Left ventricle myocardium superior (tissue), 1 donor: Measurements from ENCODE around the gene NRG4. TPM values are rescaled to one million over a fixed set of nuclear protein-coding genes. Genes with fewer than 3 reads are reported as not detected.
"Not testable (repeated sequence)": the region's sequence is repeated elsewhere in the genome, so short reads cannot be mapped to it uniquely, and the experiment has no call there.

ENCODE experiments used
- ATAC-seq: fragments of 200-7000 bp; cut with Tn5 transposase; one replicate; pipeline ENCODE4 v1.9.1; 2020; ENCODE audit warnings: mild to moderate bottlenecking, moderate library complexity
- DNase-seq: peaks from one replicate; pipeline ENCODE4 v3.0.0-alpha.2; 2020
- intact Hi-C: fragments of 100-400 bp; cut with micrococcal nuclease; formaldehyde crosslinking; loops from one replicate; pipeline ENCODE4 v1.11.0; 2022
- total RNA-seq: library from RNA; stranded (reverse); fragmentation: NEBNext Ultra II Directional; extraction: Animal tissue kit (Norgen Biotek cat#: 25700); gene quantifications from one replicate; pipeline ENCODE4 v1.2.1, GENCODE V29; 2021
- donor health status: DM: no; HTN: yes; CAD: no; lungs with severe emphysema.

NRG4 gene
- total RNA-seq, 1 donor from 2014 or later: not detected

- intact Hi-C loops: no loop called here
- no peak for ATAC-seq
These were observed 81.4 kb downstream of the NRG4 start for GRCh38 chr15:75930866-75931265.

DNA sequence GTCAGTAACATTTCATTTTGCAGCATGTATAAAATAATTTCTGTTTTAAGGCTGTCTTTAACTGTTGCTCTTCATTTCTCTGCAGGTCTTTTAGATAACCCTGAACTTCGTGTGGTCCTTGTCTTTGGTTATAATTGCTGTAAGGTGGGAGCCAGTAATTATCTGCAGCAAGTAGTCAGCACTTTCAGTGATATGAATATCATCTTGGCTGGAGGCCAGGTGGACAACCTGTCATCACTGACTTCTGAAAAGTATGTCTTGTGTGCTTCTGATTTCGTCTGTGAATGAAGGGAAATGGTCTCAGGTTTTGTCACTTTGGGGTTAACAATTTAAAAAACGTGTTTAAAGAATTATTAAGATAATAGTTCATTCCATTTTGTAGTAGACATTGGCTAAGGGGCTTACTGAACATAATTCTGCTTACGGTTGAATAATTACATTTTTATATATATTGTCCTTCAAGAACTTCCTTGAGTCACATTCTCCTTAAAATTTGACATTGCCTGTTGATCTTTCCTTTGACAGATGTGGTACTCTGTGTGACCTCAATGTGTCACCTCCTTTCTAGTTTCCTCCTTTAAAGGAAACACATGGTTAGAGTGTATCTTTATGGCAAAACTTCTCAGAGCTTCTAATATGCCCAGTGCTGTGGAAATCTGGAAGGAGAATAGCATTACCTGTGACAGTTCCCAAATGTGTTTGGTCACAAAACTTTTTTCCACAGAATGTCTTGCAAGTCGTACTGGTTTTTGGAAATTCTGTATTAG, 82.2 kb downstream of the NRG4 start:
- no peak for ATAC-seq
- intact Hi-C loops: no loop called here
- DNase-seq: no peak

More at GRCh38 chr15:75930866-75931265, 81.4 kb downstream of the NRG4 start:
- no peak for DNase-seq

- DNase-seq (no peak), ATAC-seq (no peak)
- intact Hi-C loops: no loop called here
These were observed 83.3 kb downstream of the NRG4 start for GRCh38 chr15:75928680-75929608.

DNA sequence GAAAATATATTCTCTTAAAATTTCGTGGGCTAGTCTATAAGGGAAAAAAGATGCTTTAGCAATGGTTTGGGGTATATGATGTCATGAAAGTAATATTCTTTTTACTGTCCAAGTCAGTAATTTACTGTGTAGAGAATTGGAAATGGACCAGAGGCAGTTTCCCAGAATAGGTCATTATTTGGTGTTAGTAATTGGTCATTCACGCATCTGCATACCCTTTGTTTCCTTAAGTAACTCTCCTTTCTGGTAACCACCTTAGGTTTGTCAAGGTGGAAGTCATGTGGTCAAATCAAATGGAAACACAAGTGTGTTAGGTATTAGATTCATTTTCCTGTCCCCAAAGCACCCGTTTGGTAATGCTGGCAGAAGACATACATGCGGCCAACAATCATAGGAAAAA, 84.6 kb downstream of the NRG4 start:
- no peak for ATAC-seq
- intact Hi-C loops: no loop called here
- no peak for DNase-seq

DNA sequence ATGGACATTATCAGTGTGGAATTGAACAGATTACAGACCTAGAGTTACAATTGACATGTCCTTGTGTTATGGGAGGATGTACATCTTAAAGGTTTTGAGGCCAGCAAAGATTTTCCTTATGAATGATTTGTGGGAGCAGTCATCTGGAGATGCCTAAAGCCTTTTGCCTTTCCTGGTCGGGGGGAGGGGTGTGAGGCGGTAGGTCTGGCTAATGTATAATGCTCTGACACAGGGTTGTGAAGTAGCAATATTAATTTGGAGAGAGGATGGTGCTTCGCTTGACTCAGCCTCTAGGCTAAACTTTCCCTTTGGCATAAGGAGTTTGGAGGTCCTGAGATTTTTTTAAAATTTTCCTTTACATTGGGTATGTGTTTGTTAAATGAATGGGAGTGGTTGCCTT, 85.3 kb downstream of the NRG4 start:
- intact Hi-C loops: no loop called here
- DNase-seq (no peak), ATAC-seq (no peak)

- DNase-seq (no peak), ATAC-seq (no peak)
- intact Hi-C loops: no loop called here
These were observed 86.8 kb downstream of the NRG4 start for GRCh38 chr15:75925440-75925839.

DNA sequence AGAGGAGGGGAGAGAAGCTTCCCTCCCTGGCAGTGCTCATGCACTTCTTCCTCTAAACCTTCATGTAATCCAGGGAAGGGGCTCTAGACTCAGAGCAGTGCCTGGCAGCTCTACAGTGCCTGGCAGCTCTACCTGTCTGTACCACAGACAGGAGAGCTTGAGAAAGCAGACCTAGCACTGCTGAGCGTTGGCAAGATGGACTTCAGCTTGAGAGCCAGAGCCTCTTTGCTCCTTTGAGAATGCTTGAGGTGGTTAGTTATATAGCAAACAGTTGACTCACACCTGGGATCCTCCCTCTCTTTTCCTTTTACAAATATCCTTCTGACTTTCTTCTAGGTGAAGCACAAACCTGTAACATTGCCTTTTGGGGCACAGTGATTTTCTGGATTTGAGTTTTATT, 87.6 kb downstream of the NRG4 start:
- intact Hi-C loops: no loop called here
- no peak for ATAC-seq

GRCh38 chr15:75923756-75924155, 88.5 kb downstream of the NRG4 start:
- intact Hi-C loops: no loop called here
- no peak for ATAC-seq
- DNase-seq: no peak

More for the DNA sequence above, 87.6 kb downstream of the NRG4 start:
- no peak for DNase-seq

DNA sequence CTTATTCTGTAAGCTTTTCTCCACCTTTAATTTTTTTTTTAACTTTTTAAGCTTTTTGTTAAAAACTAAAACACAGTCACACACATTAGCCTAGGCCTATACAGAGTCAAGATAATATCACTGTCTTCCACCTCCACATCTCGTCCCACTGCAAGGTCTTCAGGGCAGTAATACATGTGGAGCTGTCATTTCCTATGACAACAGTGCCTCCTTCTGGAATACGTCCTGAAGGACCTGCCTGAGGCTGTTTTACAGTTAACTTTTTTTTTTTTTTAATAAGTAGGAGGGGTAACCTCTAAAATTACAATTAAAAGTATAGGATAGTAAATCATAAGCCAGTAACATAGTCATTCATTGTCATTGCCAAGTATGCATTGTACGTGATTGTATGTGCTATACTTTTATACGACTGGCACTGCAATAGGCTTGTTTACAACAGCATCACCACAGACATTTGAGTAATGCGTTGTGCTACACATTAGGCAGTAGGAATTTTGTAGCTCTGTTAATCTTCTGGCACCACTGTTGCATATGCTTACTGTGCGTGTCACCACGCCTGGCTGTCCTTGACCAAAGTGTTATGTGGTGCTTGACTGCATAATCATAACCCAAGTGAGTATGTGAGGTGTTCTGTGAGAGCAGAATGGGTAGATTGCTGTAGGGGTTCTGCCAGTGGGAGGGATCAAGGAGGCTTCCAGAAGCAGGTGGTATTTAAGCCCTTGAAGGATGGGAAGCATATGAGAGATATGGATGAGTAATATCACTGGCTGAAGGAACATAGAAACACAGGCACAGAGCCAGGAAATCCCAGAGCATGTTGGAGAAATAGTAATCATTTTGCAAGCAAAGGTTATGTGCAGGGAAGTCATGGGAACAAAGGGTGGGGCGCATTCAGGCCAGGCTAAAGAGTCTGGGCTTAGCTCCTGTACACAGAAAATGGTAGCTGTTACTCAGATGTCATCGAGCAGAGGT, 90.2 kb downstream of the NRG4 start:
- DNase-seq: no peak
- ATAC-seq: peak; percentile 75
- intact Hi-C loops: no loop called here

GRCh38 chr15:75920079-75920478, 92.1 kb downstream of the NRG4 start:
- DNase-seq: no peak
- intact Hi-C loops: no loop called here
- no peak for ATAC-seq

- no peak for DNase-seq
- no peak for ATAC-seq
- intact Hi-C loops: no loop called here
These were observed 94.1 kb downstream of the NRG4 start for GRCh38 chr15:75918135-75918534.

DNA sequence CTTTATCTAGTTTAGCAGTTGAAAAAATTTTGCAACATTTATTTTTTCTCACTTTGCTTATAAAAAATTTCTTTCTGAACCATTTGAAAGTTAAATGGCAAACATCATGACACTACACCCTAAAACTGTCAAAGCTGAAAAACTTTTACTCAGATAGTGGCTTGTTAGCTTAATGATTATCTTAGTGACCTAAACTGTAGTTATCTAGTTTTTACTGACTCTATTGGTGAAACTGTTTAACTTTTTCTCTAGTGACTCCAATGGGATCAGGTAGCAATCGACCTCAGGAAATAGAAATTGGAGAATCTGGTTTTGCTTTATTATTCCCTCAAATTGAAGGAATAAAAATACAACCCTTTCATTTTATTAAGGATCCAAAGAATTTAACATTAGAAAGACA, 95.2 kb downstream of the NRG4 start:
- no peak for ATAC-seq
- intact Hi-C loops: no loop called here
- no peak for DNase-seq

DNA sequence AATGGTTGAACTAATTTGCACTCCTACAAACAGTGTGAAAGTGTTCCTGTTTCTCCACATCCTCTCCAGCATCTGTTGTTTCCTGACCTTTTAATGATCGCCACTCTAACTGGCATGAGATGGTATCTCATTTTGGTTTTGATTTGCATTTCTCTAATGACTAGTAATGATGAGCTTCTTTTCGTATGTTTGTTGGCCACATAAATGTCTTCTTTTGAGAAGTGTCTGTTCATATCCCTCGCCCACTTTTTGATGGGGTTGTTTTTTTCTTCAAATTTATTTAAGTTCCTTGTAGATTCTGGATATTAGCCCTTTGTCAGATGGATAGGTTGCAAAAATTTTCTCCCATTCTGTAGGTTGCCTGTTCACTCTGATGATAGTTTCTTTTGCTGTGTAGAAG, 101.9 kb downstream of the NRG4 start:
- DNase-seq, ATAC-seq, intact Hi-C loops: not testable (repeated sequence)

DNA sequence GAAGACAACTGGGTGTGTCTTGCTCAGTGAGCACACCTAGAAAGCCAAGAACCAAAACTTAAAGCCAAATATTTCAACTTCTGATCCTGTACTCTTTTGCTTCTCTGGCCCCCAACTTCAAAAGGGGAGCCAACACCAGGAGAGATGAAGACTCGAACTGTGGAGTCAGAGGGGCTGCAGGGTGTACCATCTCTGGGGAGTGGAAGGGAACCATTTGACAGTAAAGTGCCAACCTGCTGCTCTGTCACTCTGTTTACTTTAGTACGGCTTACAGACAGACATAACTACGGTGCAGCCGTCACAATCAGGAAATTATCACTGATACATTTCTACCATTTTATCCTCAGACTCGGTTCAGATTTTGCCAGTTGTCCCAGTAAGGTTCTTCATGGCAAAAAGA, 107.0 kb downstream of the NRG4 start:
- intact Hi-C loops: no loop called here
- ATAC-seq (no peak), DNase-seq (no peak)

DNA sequence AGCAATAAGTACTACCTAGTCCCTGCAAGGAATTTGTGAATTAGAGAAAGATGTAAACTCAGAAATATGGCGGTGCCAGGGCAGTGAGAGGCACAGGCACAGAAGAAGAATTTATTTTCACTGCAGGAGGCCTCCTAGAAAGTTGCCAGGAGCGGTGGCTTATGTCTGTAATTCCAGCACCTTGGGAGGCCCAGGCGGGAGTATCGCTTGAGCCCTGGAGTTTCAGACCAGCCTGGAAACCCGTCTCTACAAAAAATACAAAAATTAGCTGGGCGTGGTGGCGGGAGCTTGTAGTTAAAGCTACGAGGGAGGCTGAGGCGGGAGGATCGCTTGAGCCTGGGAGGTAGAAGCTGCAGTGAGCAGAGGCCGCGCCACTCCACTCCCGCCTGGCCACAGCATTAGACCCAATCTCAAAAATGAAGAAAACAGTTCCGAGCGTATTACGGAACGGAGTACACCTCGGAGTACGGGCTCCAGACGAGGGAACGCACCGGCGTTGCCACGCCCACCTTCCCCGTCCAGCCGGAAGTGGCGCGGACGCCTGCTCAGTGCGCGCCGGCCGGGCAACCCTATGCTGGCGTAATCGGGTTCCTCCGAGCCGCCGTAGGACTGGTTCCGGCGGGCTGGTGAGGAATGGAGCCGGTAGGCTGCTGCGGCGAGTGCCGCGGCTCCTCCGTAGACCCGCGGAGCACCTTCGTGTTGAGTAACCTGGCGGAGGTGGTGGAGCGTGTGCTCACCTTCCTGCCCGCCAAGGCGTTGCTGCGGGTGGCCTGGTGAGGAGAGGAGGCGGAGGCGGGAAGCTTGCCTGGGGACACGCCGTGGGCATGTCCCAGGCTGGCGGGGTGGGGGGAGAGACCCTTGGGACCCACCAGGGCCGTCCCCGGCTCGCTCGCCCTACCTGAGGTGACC, 108.6 kb downstream of the NRG4 start, which contains the start of gene FBXO22:
Gene FBXO22, plus strand, starts transcription at position 548 of the 909 bp plus-strand sequence. Its CDS starts 86 bp downstream, at position 634.
- DNase-seq: peak; percentile 95
- peak; percentile 99 for ATAC-seq
- intact Hi-C loops: no loop called here

DNA sequence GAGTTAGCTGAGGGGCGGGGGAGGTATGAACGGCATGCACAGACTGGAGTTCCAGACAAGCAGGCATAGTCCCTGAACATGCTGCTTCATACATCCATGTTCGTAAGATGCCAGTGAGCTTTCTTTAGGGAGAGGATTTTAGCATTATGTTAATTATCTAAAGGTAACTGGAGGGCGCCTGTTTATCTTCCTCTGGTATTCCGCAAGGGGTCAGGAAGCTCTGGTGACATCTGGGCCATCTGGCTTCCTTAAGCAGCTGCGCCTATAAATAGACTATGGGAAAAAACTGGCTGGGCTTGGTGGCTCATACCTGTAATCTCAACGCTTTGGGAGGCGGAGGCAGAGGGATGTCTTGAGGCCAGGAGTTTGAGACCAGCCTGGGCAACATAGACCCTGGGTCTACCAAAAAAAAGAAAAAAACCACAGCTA, 110.1 kb downstream of the NRG4 start:
- DNase-seq: no peak
- peak; percentile 52 for ATAC-seq
- intact Hi-C loops: no loop called here

DNA sequence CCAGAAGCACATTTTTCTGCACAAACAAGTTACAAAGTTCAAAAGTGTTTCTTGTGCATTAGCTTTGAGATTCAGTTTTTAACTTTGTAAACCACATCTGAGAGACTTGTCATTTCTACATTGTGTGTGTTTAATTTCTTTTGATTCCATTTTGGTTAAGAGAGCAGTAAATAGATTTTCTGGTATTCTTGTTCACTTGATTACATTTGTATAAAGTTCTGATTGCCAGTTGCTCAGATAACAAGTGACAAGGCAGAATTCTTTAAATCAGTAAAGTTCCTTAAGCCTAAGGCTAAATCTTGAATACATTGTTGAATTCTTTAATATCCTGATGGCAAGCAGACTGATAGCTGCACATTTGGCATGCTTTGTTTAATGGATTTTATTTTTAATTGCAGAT, 111.6 kb downstream of the NRG4 start:
- DNase-seq (no peak), ATAC-seq (no peak)
- intact Hi-C loops: no loop called here

- no peak for ATAC-seq
- intact Hi-C loops: no loop called here
- no peak for DNase-seq
These were observed 116.5 kb downstream of the NRG4 start for GRCh38 chr15:75895731-75896130.
